H9 (cell line): ENCODE results near the gene TMEM150B. TPM values are rescaled to one million over a fixed set of nuclear protein-coding genes. Genes with fewer than 3 reads are reported as not detected.
A peak's percentile ranks its signal among the peaks of the same experiment; 100 is the strongest.

ENCODE experiments used
- DNase-seq: peaks from one replicate; pipeline ENCODE4 v3.0.0-alpha.2; 2017
- H2AFZ ChIP-seq: one replicate; pipeline ENCODE4 v1.6.1; 2013; ENCODE audit warnings: mild to moderate bottlenecking, low read length, control low read depth, moderate library complexity
- H2AK5ac ChIP-seq: 2 replicates; pipeline ENCODE4 v1.6.1; 2013; ENCODE audit warnings: low read length, control low read depth, mixed read lengths; ENCODE audit not compliant: insufficient read length
- H2BK120ac ChIP-seq: one replicate; pipeline ENCODE4 v1.6.1; 2013; ENCODE audit warnings: low read depth, mild to moderate bottlenecking, low read length, control low read depth, inconsistent platforms; ENCODE audit not compliant: poor library complexity, severe bottlenecking
- H2BK12ac ChIP-seq: 2 replicates; pipeline ENCODE4 v1.6.1; 2013; ENCODE audit warnings: low read length, control low read depth, mixed read lengths, low read depth; ENCODE audit not compliant: insufficient read length
- H2BK15ac ChIP-seq: 2 replicates; pipeline ENCODE4 v1.6.1; 2013; ENCODE audit warnings: low read depth, low read length, control low read depth
- H2BK20ac ChIP-seq: one replicate; pipeline ENCODE4 v1.6.1; 2013; ENCODE audit warnings: low read depth, mild to moderate bottlenecking, low read length, control low read depth, inconsistent platforms; ENCODE audit not compliant: poor library complexity, severe bottlenecking
- H2BK5ac ChIP-seq: 2 replicates; pipeline ENCODE4 v1.6.1; 2013; ENCODE audit warnings: low read length, control low read depth, mixed read lengths; ENCODE audit not compliant: insufficient read length
- H3K14ac ChIP-seq: 2 replicates; pipeline ENCODE4 v1.6.1; 2013; ENCODE audit warnings: low read length, control low read depth; ENCODE audit not compliant: insufficient read depth
- H3K18ac ChIP-seq: 2 replicates; pipeline ENCODE4 v1.6.1; 2013; ENCODE audit warnings: low read depth, mild to moderate bottlenecking, mixed read lengths, low read length, control low read depth; ENCODE audit not compliant: insufficient read length
- H3K23ac ChIP-seq: 2 replicates; pipeline ENCODE4 v1.6.1; 2013; ENCODE audit warnings: low read length, control low read depth, mixed read lengths, low read depth; ENCODE audit not compliant: insufficient read length
- H3K23me2 ChIP-seq: 2 replicates; pipeline ENCODE4 v1.6.1; 2013; ENCODE audit warnings: low read depth, mild to moderate bottlenecking, mixed read lengths, low read length, control low read depth; ENCODE audit not compliant: insufficient read length, poor library complexity, severe bottlenecking
- H3K27ac ChIP-seq: 2 replicates; pipeline ENCODE4 v1.5.1; 2013; ENCODE audit warnings: low read length, control low read depth, mixed read lengths, low read depth; ENCODE audit not compliant: insufficient read length
- H3K27me3 ChIP-seq: 2 replicates; pipeline ENCODE4 v1.6.1; 2013; ENCODE audit warnings: low read length, control low read depth, inconsistent platforms; ENCODE audit not compliant: insufficient read depth
- H3K4ac ChIP-seq: 2 replicates; pipeline ENCODE4 v1.6.1; 2013; ENCODE audit warnings: low read depth, mild to moderate bottlenecking, control low read depth, inconsistent platforms, low read length, moderate library complexity
- H3K4me1 ChIP-seq: 2 replicates; pipeline ENCODE4 v1.6.1; 2013; ENCODE audit warnings: low read length, control low read depth, inconsistent platforms; ENCODE audit not compliant: insufficient read depth
- H3K4me2 ChIP-seq: 2 replicates; pipeline ENCODE4 v1.6.1; 2013; ENCODE audit warnings: low read length, control low read depth, mixed read lengths; ENCODE audit not compliant: insufficient read length, insufficient read depth
- H3K56ac ChIP-seq: 2 replicates; pipeline ENCODE4 v1.6.1; 2013; ENCODE audit warnings: low read depth, mild to moderate bottlenecking, mixed read lengths, low read length, control low read depth; ENCODE audit not compliant: insufficient read length
- H3K79me1 ChIP-seq: 2 replicates; pipeline ENCODE4 v1.6.1; 2013; ENCODE audit warnings: low read depth, mild to moderate bottlenecking, moderate library complexity, low read length, control low read depth, inconsistent platforms; ENCODE audit not compliant: insufficient read depth, poor library complexity, severe bottlenecking
- H3K79me2 ChIP-seq: 2 replicates; pipeline ENCODE4 v1.6.1; 2013; ENCODE audit warnings: low read length, control low read depth, inconsistent platforms; ENCODE audit not compliant: insufficient read depth
- H3K9ac ChIP-seq: 2 replicates; pipeline ENCODE4 v1.6.1; 2013; ENCODE audit warnings: low read length, control low read depth, mixed read lengths; ENCODE audit not compliant: insufficient read length; ENCODE audit errors: extremely low read depth
- H3K9me3 ChIP-seq: one replicate; pipeline ENCODE4 v1.6.1; 2013; ENCODE audit warnings: low read depth, low read length, inconsistent platforms; ENCODE audit not compliant: control insufficient read depth
- H3T11ph ChIP-seq: one replicate; pipeline ENCODE4 v1.6.1; 2013; ENCODE audit warnings: mild to moderate bottlenecking, low read length, control low read depth, inconsistent platforms
- H4K20me1 ChIP-seq: one replicate; pipeline ENCODE4 v1.6.1; 2013; ENCODE audit not compliant: control insufficient read depth, insufficient read length, insufficient read depth
- H4K5ac ChIP-seq: 2 replicates; pipeline ENCODE4 v1.6.1; 2013; ENCODE audit warnings: low read depth, mild to moderate bottlenecking, mixed read lengths, low read length, control low read depth; ENCODE audit not compliant: insufficient read length
- H4K8ac ChIP-seq: replicated peaks from 2 replicates; pipeline ENCODE4 v1.6.1; 2013; ENCODE audit warnings: low read length, control low read depth, mixed read lengths, low read depth; ENCODE audit not compliant: insufficient read length
- H4K91ac ChIP-seq: 2 replicates; pipeline ENCODE4 v1.6.1; 2013; ENCODE audit warnings: low read depth, mild to moderate bottlenecking, moderate library complexity, mixed read lengths, low read length, control low read depth; ENCODE audit not compliant: insufficient read length
- H3K27ac Mint-ChIP-seq, 3 experiments: 2 replicates in 2 of 3; 3 replicates in 1 of 3; pipeline ENCODE4 v1.8.0; 2020 to 2021; ENCODE audit warnings: mixed read lengths in 3 of 3, mild to moderate bottlenecking in 1 of 3, moderate library complexity in 1 of 3
- H3K27me3 Mint-ChIP-seq: 2 replicates; pipeline ENCODE4 v1.8.0; 2021; ENCODE audit warnings: low read depth, mild to moderate bottlenecking, moderate library complexity, mixed read lengths
- H3K36me3 Mint-ChIP-seq, 3 experiments: 2 replicates in 2 of 3; 3 replicates in 1 of 3; pipeline ENCODE4 v1.8.0; 2020 to 2021; ENCODE audit warnings: low read depth in 3 of 3, mixed read lengths in 3 of 3; ENCODE audit not compliant: insufficient read depth in 1 of 3
- H3K4me1 Mint-ChIP-seq, 2 experiments: 2 replicates each; pipeline ENCODE4 v1.8.0; 2020; ENCODE audit warnings: mixed read lengths in 2 of 2
- H3K4me3 Mint-ChIP-seq, 2 experiments: 2 replicates in 1 of 2; 3 replicates in 1 of 2; pipeline ENCODE4 v1.8.0; 2020 to 2021; ENCODE audit warnings: mild to moderate bottlenecking in 2 of 2, mixed read lengths in 2 of 2, moderate library complexity in 1 of 2
- H3K9me3 Mint-ChIP-seq, 2 experiments: 2 replicates in 1 of 2; 3 replicates in 1 of 2; pipeline ENCODE4 v1.8.0; 2020; ENCODE audit warnings: mild to moderate bottlenecking in 2 of 2, mixed read lengths in 2 of 2, moderate library complexity in 1 of 2
- WGBS: extraction: QIAGEN DNeasy Blood & Tissue Kit; methylation state at CpG from one replicate; pipeline ENCODE4 v1.1.7; 2013; ENCODE audit warnings: missing lambda C conversion rate, low lambda C conversion rate, mixed read lengths; ENCODE audit not compliant: insufficient read length; ENCODE audit errors: extremely low coverage; 5-methylcytosine and 5-hydroxymethylcytosine counted together
- long read RNA-seq: library from polyadenylated mRNA; unstranded; transcript quantifications from one replicate; pipeline ENCODE4 v2.0.0, GENCODE V29; 2020
- total RNA-seq: library from RNA; stranded (reverse); gene quantifications from 2 replicates; pipeline ENCODE4 v1.2.1, GENCODE V29; 2021
- TF ChIP-seq, protein P1 (sequence below): fragments of 200-600 bp; sonication (generic); conservative IDR thresholded peaks from 3 replicates; pipeline ENCODE4 v1.8.0; 2021; ENCODE audit warnings: antibody characterized with exemption, mild to moderate bottlenecking

TMEM150B gene, protein sequence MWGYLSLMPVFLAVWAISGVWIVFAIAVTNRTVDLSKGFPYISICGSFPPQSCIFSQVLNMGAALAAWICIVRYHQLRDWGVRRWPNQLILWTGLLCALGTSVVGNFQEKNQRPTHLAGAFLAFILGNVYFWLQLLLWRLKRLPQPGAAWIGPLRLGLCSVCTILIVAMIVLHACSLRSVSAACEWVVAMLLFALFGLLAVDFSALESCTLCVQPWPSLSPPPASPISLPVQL
- total RNA-seq = 0.63 TPM in 1 of 2 replicates, not detected in the other
- long read RNA-seq, partial matches to known transcripts = 0 of 2 reads
- long read RNA-seq, other reads (novel, unspliced or antisense) = 2 of 2 reads

DNA sequence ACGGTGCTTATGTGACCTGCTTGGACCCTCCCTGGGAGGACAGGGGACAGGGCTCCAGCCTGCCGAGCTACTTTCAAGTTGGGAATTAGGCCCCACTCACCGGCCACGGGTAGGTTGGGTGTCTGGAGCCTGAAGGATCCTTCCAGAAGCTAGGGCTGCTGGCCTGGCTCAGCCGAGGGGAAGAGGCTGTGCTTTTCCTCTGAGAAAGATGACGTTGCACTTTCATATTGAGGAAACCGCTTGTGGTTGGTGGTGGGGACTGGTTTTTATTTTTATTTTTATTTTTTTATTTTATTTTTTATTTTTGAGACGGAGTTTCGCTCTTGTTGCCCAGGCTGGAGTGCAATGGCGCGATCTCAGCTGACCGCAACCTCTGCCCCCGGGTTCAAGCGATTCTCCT, at the start of gene TMEM150B:
TSS of gene TMEM150B (minus strand) at position 170 of the 400 bp plus-strand sequence. CDS start 4,305 bp downstream, outside the sequence.
- TF ChIP-seq, protein P1, sequence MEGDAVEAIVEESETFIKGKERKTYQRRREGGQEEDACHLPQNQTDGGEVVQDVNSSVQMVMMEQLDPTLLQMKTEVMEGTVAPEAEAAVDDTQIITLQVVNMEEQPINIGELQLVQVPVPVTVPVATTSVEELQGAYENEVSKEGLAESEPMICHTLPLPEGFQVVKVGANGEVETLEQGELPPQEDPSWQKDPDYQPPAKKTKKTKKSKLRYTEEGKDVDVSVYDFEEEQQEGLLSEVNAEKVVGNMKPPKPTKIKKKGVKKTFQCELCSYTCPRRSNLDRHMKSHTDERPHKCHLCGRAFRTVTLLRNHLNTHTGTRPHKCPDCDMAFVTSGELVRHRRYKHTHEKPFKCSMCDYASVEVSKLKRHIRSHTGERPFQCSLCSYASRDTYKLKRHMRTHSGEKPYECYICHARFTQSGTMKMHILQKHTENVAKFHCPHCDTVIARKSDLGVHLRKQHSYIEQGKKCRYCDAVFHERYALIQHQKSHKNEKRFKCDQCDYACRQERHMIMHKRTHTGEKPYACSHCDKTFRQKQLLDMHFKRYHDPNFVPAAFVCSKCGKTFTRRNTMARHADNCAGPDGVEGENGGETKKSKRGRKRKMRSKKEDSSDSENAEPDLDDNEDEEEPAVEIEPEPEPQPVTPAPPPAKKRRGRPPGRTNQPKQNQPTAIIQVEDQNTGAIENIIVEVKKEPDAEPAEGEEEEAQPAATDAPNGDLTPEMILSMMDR = no peak
- no peak within 1 kb of the TSS for H3K4me2 ChIP-seq
- no peak within 1 kb of the TSS for H4K5ac ChIP-seq
- no peak within 1 kb of the TSS for H3T11ph ChIP-seq
- no peak within 1 kb of the TSS for H2BK120ac ChIP-seq
- peaks cover 37% of the 10 kb centered on the region for H3K27me3 Mint-ChIP-seq
- H3K27ac ChIP-seq = no peak within 1 kb of the TSS
- no peaks in the 10 kb centered on the region for H4K20me1 ChIP-seq
- H3K27me3 ChIP-seq = no peaks in the 10 kb centered on the region
- no peaks in the 10 kb centered on the region for H3K79me1 ChIP-seq
- no peak within 1 kb of the TSS for H3K9ac ChIP-seq
- H2AFZ ChIP-seq = no peak within 1 kb of the TSS
- H3K18ac ChIP-seq = no peak within 1 kb of the TSS
- no peak within 1 kb of the TSS for H3K4me3 Mint-ChIP-seq
- H4K91ac ChIP-seq = no peak within 1 kb of the TSS
- no peak for DNase-seq
- no peak within 1 kb of the TSS for H4K8ac ChIP-seq
- no peaks in the 10 kb centered on the region; a peak in 1 of 5 replicates for H3K9me3 Mint-ChIP-seq
- H3K56ac ChIP-seq = no peak within 1 kb of the TSS
- no peaks in the 10 kb centered on the region for H3K9me3 ChIP-seq
- no peak within 1 kb of the TSS for H2BK15ac ChIP-seq
- H3K36me3 Mint-ChIP-seq = peaks cover 0 to 2% (median 0%) of the 10 kb centered on the region in 3 experiments; a peak in 1 of 7 replicates
- no peak within 1 kb of the TSS for H2BK5ac ChIP-seq
- no peaks in the 10 kb centered on the region for H3K79me2 ChIP-seq
- no peak within 1 kb of the TSS for H3K23ac ChIP-seq
- no peaks in the 10 kb centered on the region for H3K23me2 ChIP-seq
- H3K4me1 Mint-ChIP-seq = peaks cover 14 to 29% of the 10 kb centered on the region in 2 experiments
- H3K4ac ChIP-seq = no peak within 1 kb of the TSS
- H2AK5ac ChIP-seq = no peak within 1 kb of the TSS
- WGBS = no CpG with 5 or more reads among the region's 14 CpGs
- no peaks in the 10 kb centered on the region for H3K4me1 ChIP-seq
- H3K27ac Mint-ChIP-seq = peak within 1 kb of the TSS in 1 of 3 experiments; percentile 8; a peak in 1 of 7 replicates
- H3K14ac ChIP-seq = no peak within 1 kb of the TSS
- H2BK20ac ChIP-seq = no peak within 1 kb of the TSS
- H2BK12ac ChIP-seq = no peak within 1 kb of the TSS
